DOHH2 (cell line): Measurements from ENCODE around the gene ELL2.

Experiments
- H3F3A ChIP-seq: fragments of 200-600 bp; sonication (generic), shearing (Covaris generic); 2 replicates; pipeline ENCODE4 v1.6.0; 2016; ENCODE audit warnings: antibody characterized with exemption, mild to moderate bottlenecking; ENCODE audit not compliant: control insufficient read depth, insufficient read depth
- H3K27ac ChIP-seq: fragments of 200-600 bp; sonication (generic); 2 replicates; pipeline ENCODE4 v1.5.1; 2014; ENCODE audit warnings: low read depth, mild to moderate bottlenecking, low read length, moderate library complexity
- H3K27me3 ChIP-seq: fragments of 200-600 bp; sonication (generic); 2 replicates; pipeline ENCODE4 v1.6.1; 2014; ENCODE audit warnings: mild to moderate bottlenecking, low read length, mixed read lengths; ENCODE audit not compliant: control insufficient read depth
- H3K36me3 ChIP-seq: fragments of 200-600 bp; sonication (generic); 2 replicates; pipeline ENCODE4 v1.6.1; 2014; ENCODE audit warnings: mild to moderate bottlenecking, low read length, moderate library complexity, mixed read lengths; ENCODE audit not compliant: control insufficient read depth
- H3K4me1 ChIP-seq: fragments of 200-600 bp; sonication (generic); 2 replicates; pipeline ENCODE4 v1.6.1; 2014; ENCODE audit warnings: mild to moderate bottlenecking, low read length, mixed read lengths; ENCODE audit not compliant: control insufficient read depth
- H3K4me2 ChIP-seq: fragments of 200-600 bp; sonication (generic); 2 replicates; pipeline ENCODE4 v1.6.0; 2014; ENCODE audit warnings: mild to moderate bottlenecking, low read length, moderate library complexity
- H3K4me3 ChIP-seq: fragments of 200-600 bp; sonication (generic); 2 replicates; pipeline ENCODE4 v1.5.1; 2014; ENCODE audit warnings: mild to moderate bottlenecking, low read length, mixed read lengths
- H3K79me2 ChIP-seq: fragments of 200-600 bp; sonication (generic); 2 replicates; pipeline ENCODE4 v1.6.1; 2014; ENCODE audit warnings: mild to moderate bottlenecking, low read length, mixed read lengths; ENCODE audit not compliant: control insufficient read depth
- H3K9me2 ChIP-seq: fragments of 200-600 bp; sonication (generic); replicated peaks from 2 replicates; pipeline ENCODE4 v1.6.1; 2014; ENCODE audit warnings: mild to moderate bottlenecking, low read length, mixed read lengths; ENCODE audit not compliant: control insufficient read depth
- H3K9me3 ChIP-seq: fragments of 200-600 bp; sonication (generic); 2 replicates; pipeline ENCODE4 v1.6.1; 2014; ENCODE audit warnings: antibody characterized with exemption, low read length, mixed read lengths; ENCODE audit not compliant: control insufficient read depth, insufficient read depth
- H4K20me1 ChIP-seq: fragments of 200-600 bp; sonication (generic); 2 replicates; pipeline ENCODE4 v1.6.0; 2014; ENCODE audit warnings: low read depth, mild to moderate bottlenecking, antibody characterized with exemption, low read length, moderate library complexity; ENCODE audit not compliant: control insufficient read depth, insufficient read depth
- CTCF ChIP-seq: fragments of 200-600 bp; sonication (generic); IDR thresholded peaks from one replicate; pipeline ENCODE4 v1.5.1; 2014; ENCODE audit warnings: antibody characterized with exemption, mild to moderate bottlenecking, low read depth, low read length; ENCODE audit not compliant: poor library complexity, severe bottlenecking
- EZH2phosphoT487 ChIP-seq: fragments of 200-600 bp; sonication (generic); IDR thresholded peaks from 2 replicates; pipeline ENCODE4 v1.6.1; 2017; ENCODE audit warnings: borderline replicate concordance, mild to moderate bottlenecking, antibody characterized with exemption, low read length, moderate library complexity, mixed read lengths

ELL2 gene

GRCh38 chr5:95976606-95977005 is 15.0 kb upstream of the ELL2 start:
- H3K4me1 ChIP-seq: no peaks in the 10 kb centered on the region

GRCh38 chr5:95975703-95976102 is 14.1 kb upstream of the ELL2 start:
- H3K36me3 ChIP-seq: no peaks in the 10 kb centered on the region
- no peaks in the 10 kb centered on the region for H3K9me3 ChIP-seq
- 0 out of 2 replicates have a peak, but pooled peaks cover 4% of the 10 kb centered on the region for H3K27me3 ChIP-seq
- no peaks in the 10 kb centered on the region for H3K9me2 ChIP-seq
- no peak overlapping the region for H3K4me3 ChIP-seq
- H3F3A ChIP-seq: no peaks in the 10 kb centered on the region
- no peak for TF ChIP-seq EZH2phosphoT487
- no peak for TF ChIP-seq CTCF
- no peaks in the 10 kb centered on the region for H3K79me2 ChIP-seq
- H3K4me2 ChIP-seq: no peak overlapping the region
- H3K27ac ChIP-seq: no peak overlapping the region
- H4K20me1 ChIP-seq: no peaks in the 10 kb centered on the region
- H3K4me1 ChIP-seq: no peaks in the 10 kb centered on the region

More at GRCh38 chr5:95976606-95977005, 15.0 kb upstream of the ELL2 start:
- TF ChIP-seq EZH2phosphoT487: no peak
- no peak for TF ChIP-seq CTCF
- 0 out of 2 replicates have a peak, but pooled peaks cover 4% of the 10 kb centered on the region for H3K27me3 ChIP-seq
- no peak overlapping the region for H3K27ac ChIP-seq
- no peaks in the 10 kb centered on the region for H3K9me3 ChIP-seq
- H4K20me1 ChIP-seq: no peaks in the 10 kb centered on the region
- H3K4me2 ChIP-seq: no peak overlapping the region
- no peaks in the 10 kb centered on the region for H3F3A ChIP-seq
- no peaks in the 10 kb centered on the region for H3K9me2 ChIP-seq
- H3K79me2 ChIP-seq: no peaks in the 10 kb centered on the region
- no peak overlapping the region for H3K4me3 ChIP-seq
- no peaks in the 10 kb centered on the region for H3K36me3 ChIP-seq

- no peaks in the 10 kb centered on the region for H3K36me3 ChIP-seq
- H3K9me2 ChIP-seq: no peaks in the 10 kb centered on the region
- H3K9me3 ChIP-seq: no peaks in the 10 kb centered on the region
- no peaks in the 10 kb centered on the region for H3K4me1 ChIP-seq
- no peaks in the 10 kb centered on the region for H3F3A ChIP-seq
- no peak overlapping the region for H3K27ac ChIP-seq
- H3K4me2 ChIP-seq: no peak overlapping the region
- no peak overlapping the region for H3K4me3 ChIP-seq
- H3K79me2 ChIP-seq: no peaks in the 10 kb centered on the region
- no peaks in the 10 kb centered on the region for H4K20me1 ChIP-seq
- H3K27me3 ChIP-seq: peaks cover 4% of the 10 kb centered on the region; the same call in 1 of the 2 replicates
- TF ChIP-seq CTCF (no peak), EZH2phosphoT487 (no peak)
Measured at GRCh38 chr5:95973793-95974325, 12.2 kb upstream of the ELL2 start.
